ENCODE data around the gene B4GALT5.
"Not testable (repeated sequence)": the region's sequence is repeated elsewhere in the genome, so short reads cannot be mapped to it uniquely, and the experiment has no call there.

GRCh38 chr20:49725224-49725606 is 11.5 kb upstream of the B4GALT5 start:
- TF ChIP-seq, protein P1, sequence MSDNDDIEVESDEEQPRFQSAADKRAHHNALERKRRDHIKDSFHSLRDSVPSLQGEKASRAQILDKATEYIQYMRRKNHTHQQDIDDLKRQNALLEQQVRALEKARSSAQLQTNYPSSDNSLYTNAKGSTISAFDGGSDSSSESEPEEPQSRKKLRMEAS (IDR thresholded peaks at IDR 0.05; ENCODE audit: low read depth), result not testable (repeated sequence)
- TF ChIP-seq RCOR1 (IDR thresholded peaks at IDR 0.05; ENCODE audit: low read length); TEAD4 (IDR thresholded peaks at IDR 0.05; ENCODE audit: borderline replicate concordance, insufficient read depth); USF2 (IDR thresholded peaks at IDR 0.05; ENCODE audit: borderline replicate concordance, low read depth, low read length); RAD21 (IDR thresholded peaks at IDR 0.05; ENCODE audit: low read length): not testable (repeated sequence)
- TF ChIP-seq, protein P2, sequence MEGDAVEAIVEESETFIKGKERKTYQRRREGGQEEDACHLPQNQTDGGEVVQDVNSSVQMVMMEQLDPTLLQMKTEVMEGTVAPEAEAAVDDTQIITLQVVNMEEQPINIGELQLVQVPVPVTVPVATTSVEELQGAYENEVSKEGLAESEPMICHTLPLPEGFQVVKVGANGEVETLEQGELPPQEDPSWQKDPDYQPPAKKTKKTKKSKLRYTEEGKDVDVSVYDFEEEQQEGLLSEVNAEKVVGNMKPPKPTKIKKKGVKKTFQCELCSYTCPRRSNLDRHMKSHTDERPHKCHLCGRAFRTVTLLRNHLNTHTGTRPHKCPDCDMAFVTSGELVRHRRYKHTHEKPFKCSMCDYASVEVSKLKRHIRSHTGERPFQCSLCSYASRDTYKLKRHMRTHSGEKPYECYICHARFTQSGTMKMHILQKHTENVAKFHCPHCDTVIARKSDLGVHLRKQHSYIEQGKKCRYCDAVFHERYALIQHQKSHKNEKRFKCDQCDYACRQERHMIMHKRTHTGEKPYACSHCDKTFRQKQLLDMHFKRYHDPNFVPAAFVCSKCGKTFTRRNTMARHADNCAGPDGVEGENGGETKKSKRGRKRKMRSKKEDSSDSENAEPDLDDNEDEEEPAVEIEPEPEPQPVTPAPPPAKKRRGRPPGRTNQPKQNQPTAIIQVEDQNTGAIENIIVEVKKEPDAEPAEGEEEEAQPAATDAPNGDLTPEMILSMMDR (IDR thresholded peaks at IDR 0.05), result not testable (repeated sequence)

Measured in SK-N-SH (cell line).